SU-DHL-6 (cell line): ENCODE data around the gene ATG16L1.

Source experiments
- H2AFZ ChIP-seq: fragments of 200-600 bp; sonication (generic); 2 replicates; pipeline ENCODE4 v1.6.1; 2014; ENCODE audit warnings: low read depth, mild to moderate bottlenecking, moderate library complexity, mixed read lengths, antibody characterized with exemption, low read length; ENCODE audit not compliant: severe bottlenecking
- H3F3A ChIP-seq: fragments of 200-600 bp; shearing (Covaris generic); 2 replicates; pipeline ENCODE4 v1.6.0; 2016; ENCODE audit warnings: antibody characterized with exemption, mild to moderate bottlenecking; ENCODE audit not compliant: insufficient read depth
- H3K27ac ChIP-seq: fragments of 200-600 bp; sonication (generic); 2 replicates; pipeline ENCODE4 v1.5.1; 2016; ENCODE audit warnings: low read depth, mild to moderate bottlenecking, low read length, moderate library complexity, mixed read lengths
- H3K27me3 ChIP-seq: fragments of 200-600 bp; sonication (generic), shearing (Covaris generic); 2 replicates; pipeline ENCODE4 v1.6.0; 2014; ENCODE audit warnings: mild to moderate bottlenecking, low read length
- H3K36me3 ChIP-seq: fragments of 200-600 bp; sonication (generic); 2 replicates; pipeline ENCODE4 v1.6.1; 2014; ENCODE audit warnings: mild to moderate bottlenecking, low read length, mixed read lengths
- H3K4me2 ChIP-seq: fragments of 300-600, 200-600 bp; shearing (Covaris generic), sonication (generic); 2 replicates; pipeline ENCODE4 v1.6.0; 2014; ENCODE audit warnings: low read length, low read depth, mild to moderate bottlenecking; ENCODE audit not compliant: poor library complexity, severe bottlenecking
- H3K4me3 ChIP-seq: fragments of 200-600 bp; sonication (generic); 2 replicates; pipeline ENCODE4 v1.5.1; 2014; ENCODE audit warnings: antibody characterized with exemption, low read length, mild to moderate bottlenecking, mixed read lengths; ENCODE audit not compliant: insufficient read depth, poor library complexity, severe bottlenecking
- H3K79me2 ChIP-seq: fragments of 200-600 bp; sonication (generic); 2 replicates; pipeline ENCODE4 v1.6.1; 2014; ENCODE audit warnings: mild to moderate bottlenecking, low read length, moderate library complexity; ENCODE audit not compliant: insufficient read depth
- H3K9ac ChIP-seq: fragments of 200-600 bp; sonication (generic); 2 replicates; pipeline ENCODE4 v1.7.0; 2014; ENCODE audit warnings: mild to moderate bottlenecking, low read length
- H3K9me2 ChIP-seq: fragments of 200-600 bp; sonication (generic); replicated peaks from 2 replicates; pipeline ENCODE4 v1.6.1; 2014; ENCODE audit warnings: low read length; ENCODE audit not compliant: insufficient read depth
- H3K9me3 ChIP-seq: fragments of 200-600 bp; sonication (generic); 2 replicates; pipeline ENCODE4 v1.6.1; 2014; ENCODE audit warnings: low read length, mixed read lengths; ENCODE audit not compliant: insufficient read depth
- H4K20me1 ChIP-seq: fragments of 200-600 bp; sonication (generic); 2 replicates; pipeline ENCODE4 v1.6.1; 2014; ENCODE audit warnings: low read depth, mild to moderate bottlenecking, antibody characterized with exemption, low read length, moderate library complexity, mixed read lengths
- CTCF ChIP-seq: fragments of 200-600 bp; sonication (generic); IDR thresholded peaks from one replicate; pipeline ENCODE4 v1.5.1; 2017; ENCODE audit warnings: antibody characterized with exemption, mild to moderate bottlenecking, low read length, moderate library complexity; ENCODE audit not compliant: insufficient read depth, poor library complexity, severe bottlenecking
- EZH2phosphoT487 ChIP-seq: fragments of 200-600 bp; sonication (generic), shearing (Covaris generic); conservative IDR thresholded peaks from 2 replicates; pipeline ENCODE4 v1.6.1; 2018; ENCODE audit warnings: mild to moderate bottlenecking, antibody characterized with exemption, low read length, moderate library complexity, mixed read lengths

Gene ATG16L1

GRCh38 chr2:233325814-233326213 is 74.3 kb downstream of the ATG16L1 start:
- no peaks in the 10 kb centered on the region for H3K36me3 ChIP-seq
- no peak overlapping the region for H3K27ac ChIP-seq
- no peaks in the 10 kb centered on the region for H3K9me2 ChIP-seq
- H2AFZ ChIP-seq: no peak overlapping the region
- H3K4me3 ChIP-seq: no peak overlapping the region
- H3K9me3 ChIP-seq: no peaks in the 10 kb centered on the region
- H3F3A ChIP-seq: peaks cover 2% of the 10 kb centered on the region; the same call in 1 of the 2 replicates
- no peak overlapping the region for H3K4me2 ChIP-seq
- H3K79me2 ChIP-seq: no peaks in the 10 kb centered on the region
- H4K20me1 ChIP-seq: no peaks in the 10 kb centered on the region
- no peak overlapping the region for H3K9ac ChIP-seq
- no peaks in the 10 kb centered on the region for H3K27me3 ChIP-seq
- TF ChIP-seq EZH2phosphoT487 (no peak), CTCF (no peak)

- no peaks in the 10 kb centered on the region for H3K79me2 ChIP-seq
- no peaks in the 10 kb centered on the region for H3K36me3 ChIP-seq
- H3K27ac ChIP-seq: no peak overlapping the region
- H3K9ac ChIP-seq: no peak overlapping the region
- H3K4me3 ChIP-seq: no peak overlapping the region
- H3K4me2 ChIP-seq: no peak overlapping the region
- no peak overlapping the region for H2AFZ ChIP-seq
- no peak for TF ChIP-seq CTCF
- no peaks in the 10 kb centered on the region for H3K9me2 ChIP-seq
- H3K9me3 ChIP-seq: no peaks in the 10 kb centered on the region
- H4K20me1 ChIP-seq: no peaks in the 10 kb centered on the region
- H3K27me3 ChIP-seq: no peaks in the 10 kb centered on the region
- peaks cover 8% of the 10 kb centered on the region for H3F3A ChIP-seq
These were observed 75.0 kb downstream of the ATG16L1 start for GRCh38 chr2:233326500-233326899.

- TF ChIP-seq CTCF (no peak), EZH2phosphoT487 (no peak)
- H3F3A ChIP-seq: peaks cover 8% of the 10 kb centered on the region
- H3K4me3 ChIP-seq: no peak overlapping the region
- no peak overlapping the region for H2AFZ ChIP-seq
- H3K9me2 ChIP-seq: no peaks in the 10 kb centered on the region
- H3K9me3 ChIP-seq: no peaks in the 10 kb centered on the region
- H3K4me2 ChIP-seq: no peak overlapping the region
- H4K20me1 ChIP-seq: no peaks in the 10 kb centered on the region
- H3K27ac ChIP-seq: no peak overlapping the region
- H3K27me3 ChIP-seq: no peaks in the 10 kb centered on the region
- no peaks in the 10 kb centered on the region for H3K36me3 ChIP-seq
- H3K9ac ChIP-seq: no peak overlapping the region
- H3K79me2 ChIP-seq: no peaks in the 10 kb centered on the region
These were observed 77.4 kb downstream of the ATG16L1 start for GRCh38 chr2:233328922-233329321.
